Testis (tissue), 2 donors: ENCODE results near the gene ZNF853.

ENCODE experiments used
- POLR2A ChIP-seq: fragments of 450-650 bp; IDR thresholded peaks from one replicate; pipeline ENCODE4 v1.6.1; 2017; ENCODE audit warnings: antibody characterized with exemption, mild to moderate bottlenecking, moderate library complexity
- TF ChIP-seq, protein P1 (sequence below), 3 experiments: fragments of 450-650 bp in 2 of 3; fragments of 200-600 bp in 1 of 3; sonication (generic) in 1 of 3; IDR thresholded peaks; one replicate each; pipeline ENCODE4 v1.5.1; 2016 to 2019; ENCODE audit warnings: antibody characterized with exemption in 3 of 3, mild to moderate bottlenecking in 2 of 3, moderate library complexity in 1 of 3

- TF ChIP-seq, protein P1, sequence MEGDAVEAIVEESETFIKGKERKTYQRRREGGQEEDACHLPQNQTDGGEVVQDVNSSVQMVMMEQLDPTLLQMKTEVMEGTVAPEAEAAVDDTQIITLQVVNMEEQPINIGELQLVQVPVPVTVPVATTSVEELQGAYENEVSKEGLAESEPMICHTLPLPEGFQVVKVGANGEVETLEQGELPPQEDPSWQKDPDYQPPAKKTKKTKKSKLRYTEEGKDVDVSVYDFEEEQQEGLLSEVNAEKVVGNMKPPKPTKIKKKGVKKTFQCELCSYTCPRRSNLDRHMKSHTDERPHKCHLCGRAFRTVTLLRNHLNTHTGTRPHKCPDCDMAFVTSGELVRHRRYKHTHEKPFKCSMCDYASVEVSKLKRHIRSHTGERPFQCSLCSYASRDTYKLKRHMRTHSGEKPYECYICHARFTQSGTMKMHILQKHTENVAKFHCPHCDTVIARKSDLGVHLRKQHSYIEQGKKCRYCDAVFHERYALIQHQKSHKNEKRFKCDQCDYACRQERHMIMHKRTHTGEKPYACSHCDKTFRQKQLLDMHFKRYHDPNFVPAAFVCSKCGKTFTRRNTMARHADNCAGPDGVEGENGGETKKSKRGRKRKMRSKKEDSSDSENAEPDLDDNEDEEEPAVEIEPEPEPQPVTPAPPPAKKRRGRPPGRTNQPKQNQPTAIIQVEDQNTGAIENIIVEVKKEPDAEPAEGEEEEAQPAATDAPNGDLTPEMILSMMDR (IDR thresholded peaks at IDR 0.05) = no peak
- no peak for TF ChIP-seq POLR2A
Observed at GRCh38 chr7:6655636-6656385, 40.4 kb downstream of the ZNF853 start.
